Measurements from ENCODE around the gene ASPHD1.
"Not testable (repeated sequence)": the region's sequence is repeated elsewhere in the genome, so short reads cannot be mapped to it uniquely, and the experiment has no call there.

Gene ASPHD1

GRCh38 chr16:29907973-29908372 is 7.7 kb downstream of the ASPHD1 start:
- H3K4me1 ChIP-seq: no peaks in the 10 kb centered on the region
- no peaks in the 10 kb centered on the region for H3K9me3 ChIP-seq
- no peaks in the 10 kb centered on the region for H3K27me3 ChIP-seq
- no peak for DNase-seq
- H3K4me3 ChIP-seq (ENCODE audit: low read depth, low read length): no peak overlapping the region
- H3K36me3 ChIP-seq: peaks cover 34% of the 10 kb centered on the region
- no peak for TF ChIP-seq CTCF (IDR thresholded peaks at IDR 0.05; ENCODE audit: low read depth, low read length)

- no peaks in the 10 kb centered on the region for H3K4me1 ChIP-seq
- no peak for DNase-seq
- peaks cover 26% of the 10 kb centered on the region for H3K36me3 ChIP-seq
- no peak for TF ChIP-seq CTCF (IDR thresholded peaks at IDR 0.05; ENCODE audit: low read depth, low read length)
- no peak overlapping the region for H3K4me3 ChIP-seq (ENCODE audit: low read depth, low read length)
- no peaks in the 10 kb centered on the region for H3K9me3 ChIP-seq
- H3K27me3 ChIP-seq: no peaks in the 10 kb centered on the region
Observed at GRCh38 chr16:29908719-29909220, 8.5 kb downstream of the ASPHD1 start.

- no peak for TF ChIP-seq CTCF (IDR thresholded peaks at IDR 0.05; ENCODE audit: low read depth, low read length)
- no peaks in the 10 kb centered on the region for H3K27me3 ChIP-seq
- no peak overlapping the region for H3K4me3 ChIP-seq (ENCODE audit: low read depth, low read length)
- no peaks in the 10 kb centered on the region for H3K4me1 ChIP-seq
- H3K36me3 ChIP-seq: peaks cover 24% of the 10 kb centered on the region
- no peaks in the 10 kb centered on the region for H3K9me3 ChIP-seq
- no peak for DNase-seq
Observed at GRCh38 chr16:29909391-29909790, 9.1 kb downstream of the ASPHD1 start.

- H3K4me1 ChIP-seq; H3K9me3 ChIP-seq; DNase-seq; H3K27me3 ChIP-seq; H3K4me3 ChIP-seq (ENCODE audit: low read depth, low read length): not testable (repeated sequence)
- H3K36me3 ChIP-seq: peaks cover 21% of the 10 kb centered on the region
Observed at GRCh38 chr16:29909851-29910250, 9.6 kb downstream of the ASPHD1 start.

DNA sequence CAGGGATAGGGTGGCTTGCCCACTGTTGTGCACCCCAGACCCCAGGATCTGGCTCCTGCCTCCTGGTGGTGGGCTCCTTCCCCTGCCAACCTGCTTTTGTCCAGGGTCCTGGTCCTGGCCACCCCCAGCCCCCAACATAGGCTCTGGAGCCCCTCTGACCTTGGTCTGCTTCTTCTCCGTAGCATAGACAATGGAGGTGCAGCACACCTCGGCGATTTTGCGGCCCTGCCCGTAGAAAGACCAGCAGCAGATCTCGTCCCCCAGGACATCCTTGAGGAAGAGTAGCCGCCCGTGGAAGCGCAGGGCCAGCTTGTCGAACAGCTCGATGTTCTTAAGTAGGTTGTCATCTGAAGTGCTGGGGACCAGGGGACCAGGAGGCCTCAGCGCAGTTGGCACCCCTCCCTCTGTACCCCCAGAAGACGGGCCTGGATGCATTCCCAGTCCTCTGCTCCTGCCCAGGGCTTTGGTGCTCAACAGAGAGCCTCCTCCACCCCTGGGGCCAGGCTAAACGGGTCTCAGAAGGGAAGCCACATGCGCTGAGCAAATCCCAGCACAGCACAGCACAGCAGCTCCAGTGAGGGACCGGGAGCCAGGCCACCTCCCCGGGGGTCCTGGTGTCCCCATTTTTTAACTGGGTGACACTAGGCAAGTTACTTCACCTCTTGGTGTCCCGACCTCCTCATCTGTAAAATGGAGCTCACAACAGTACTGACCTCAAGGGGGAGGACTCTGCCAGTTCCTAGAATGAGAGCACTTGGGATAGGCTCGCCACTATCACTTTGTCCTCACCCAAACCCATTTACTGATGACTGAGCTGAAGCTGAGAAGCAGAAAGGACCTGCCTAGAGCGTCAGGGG is 10.8 kb downstream of the ASPHD1 start:
- no peak for DNase-seq
- H3K27me3 ChIP-seq: no peaks in the 10 kb centered on the region
- H3K9me3 ChIP-seq: no peaks in the 10 kb centered on the region
- no peak overlapping the region for H3K4me3 ChIP-seq (ENCODE audit: low read depth, low read length)
- no peaks in the 10 kb centered on the region for H3K4me1 ChIP-seq
- no peak; the same call in 1 of the 2 replicates for TF ChIP-seq CTCF (IDR thresholded peaks at IDR 0.05; ENCODE audit: low read depth, low read length)
- peaks cover 16% of the 10 kb centered on the region for H3K36me3 ChIP-seq

DNA sequence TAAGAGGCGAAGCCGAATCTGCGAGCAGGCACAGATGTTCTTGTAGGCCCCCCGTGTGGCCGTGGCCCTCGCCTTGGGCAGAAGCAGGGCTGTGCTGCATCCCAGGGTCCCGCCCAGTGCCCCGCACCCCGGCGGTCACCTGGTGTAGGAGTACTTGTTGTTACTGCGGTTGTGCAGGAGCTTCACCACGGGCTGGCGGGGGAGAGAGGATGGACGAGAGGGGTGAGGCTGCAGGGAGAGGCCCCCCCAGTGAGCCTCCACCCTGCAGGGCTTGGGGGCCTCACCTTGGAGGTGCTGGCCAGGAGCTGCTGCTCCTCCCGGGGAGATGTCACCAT is 11.4 kb downstream of the ASPHD1 start:
- peaks cover 14% of the 10 kb centered on the region for H3K36me3 ChIP-seq
- H3K4me1 ChIP-seq: no peaks in the 10 kb centered on the region
- H3K27me3 ChIP-seq: no peaks in the 10 kb centered on the region
- no peak for TF ChIP-seq CTCF (IDR thresholded peaks at IDR 0.05; ENCODE audit: low read depth, low read length)
- H3K4me3 ChIP-seq (ENCODE audit: low read depth, low read length): no peak overlapping the region
- DNase-seq: no peak
- H3K9me3 ChIP-seq: no peaks in the 10 kb centered on the region
